A549 treated with AZD2906 at 1 μM for 4 hours (cell line): ENCODE measurements around the gene NMNAT2. TPM values are rescaled to one million over a fixed set of nuclear protein-coding genes. Genes with fewer than 3 reads are reported as not detected.

ENCODE experiments used
- total RNA-seq: library from RNA; stranded (reverse); fragments of 200-300 nt; extraction: Qiagen RNA extraction; gene quantifications from 5 replicates; pipeline ENCODE4 v1.2.3, GENCODE V29; 2022

Gene NMNAT2
- 0.47 to 0.85 TPM (median 0.70 TPM) in 5 replicates for total RNA-seq

GRCh38 chr1:183417772-183418491 lies at the start of gene NMNAT2:
Gene NMNAT2, minus strand, starts transcription at chr1:183418380. Its CDS starts 113 bp downstream, at chr1:183418267.

Other genes with a start within 250 kb of the NMNAT2 start
- 16.8 to 21.5 TPM (median 17.5 TPM) in 5 replicates for gene LAMC2, start 232.1 kb downstream of the NMNAT2 start, total RNA-seq
- 29.4 to 37.7 TPM (median 32.0 TPM) in 5 replicates for gene SMG7, start 54.1 kb upstream of the NMNAT2 start, total RNA-seq
- 1.2 to 2.5 TPM (median 1.5 TPM) in 5 replicates for gene NCF2, start 172.1 kb upstream of the NMNAT2 start, total RNA-seq
- gene ARPC5, start 217.4 kb upstream of the NMNAT2 start, total RNA-seq: 148 to 204 TPM (median 164 TPM) in 5 replicates
- gene APOBEC4, start 234.9 kb upstream of the NMNAT2 start, total RNA-seq: not detected in 5 replicates